SK-N-MC (cell line): ENCODE data around the gene AMMECR1.

Experiments used
- EZH2 ChIP-seq: fragments of 200-600 bp; sonication (generic); IDR thresholded peaks from one replicate; pipeline ENCODE4 v1.6.1; 2017; ENCODE audit warnings: antibody characterized with exemption
- POLR2AphosphoS5 ChIP-seq: IDR thresholded peaks from 2 replicates; pipeline ENCODE4 v1.6.1; 2012; ENCODE audit warnings: mild to moderate bottlenecking, low read depth, low read length, borderline replicate concordance

DNA sequence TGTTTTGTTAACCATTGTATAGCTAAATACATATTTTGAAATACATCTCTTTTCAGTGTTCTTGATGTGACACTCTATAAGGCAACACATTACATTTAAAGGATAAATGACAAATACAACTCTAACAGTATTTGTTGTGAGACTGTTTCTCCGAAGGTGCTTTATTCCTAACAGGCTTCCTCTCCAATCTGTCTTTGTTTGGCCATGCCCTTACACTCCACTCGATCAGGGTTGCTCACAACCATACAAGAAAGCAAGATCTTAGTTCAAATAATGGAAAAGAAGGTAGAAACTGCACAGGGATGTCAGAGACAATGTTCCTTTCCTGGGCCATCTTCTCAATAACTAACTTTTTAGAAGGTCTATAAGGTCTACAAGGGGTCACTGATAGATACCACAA is 36.5 kb downstream of the AMMECR1 start:
- TF ChIP-seq POLR2AphosphoS5 (no peak), EZH2 (no peak)
